ENCODE measurements around the gene HSD11B2.
"Not testable (repeated sequence)": the region's sequence is repeated elsewhere in the genome, so short reads cannot be mapped to it uniquely, and the experiment has no call there.

Gene HSD11B2

GRCh38 chr16:67415421-67415820, 15.5 kb upstream of the HSD11B2 start:
- DNase-seq = not testable (repeated sequence)

- peak in 1 of 2 experiments; percentile 32 for DNase-seq
Observed at GRCh38 chr16:67415872-67416793, 14.8 kb upstream of the HSD11B2 start, which contains the start of gene ZDHHC1. TSS of gene ZDHHC1 (minus strand) at chr16:67416477. CDS start at chr16:67407775, 8,702 bp downstream.

- no peak for DNase-seq
Observed at GRCh38 chr16:67417333-67418061, 13.4 kb upstream of the HSD11B2 start.

- no peak for DNase-seq
Observed at GRCh38 chr16:67419502-67419901, 11.4 kb upstream of the HSD11B2 start.

- no peak for DNase-seq
Observed at GRCh38 chr16:67419931-67420330, 11.0 kb upstream of the HSD11B2 start.

- no peak for DNase-seq
Observed at GRCh38 chr16:67421030-67421429, 9.9 kb upstream of the HSD11B2 start.

- DNase-seq = no peak
Observed at GRCh38 chr16:67423015-67423414, 7.9 kb upstream of the HSD11B2 start.

GRCh38 chr16:67423611-67424260, 7.2 kb upstream of the HSD11B2 start:
- DNase-seq = no peak

- DNase-seq = no peak
Observed at GRCh38 chr16:67424261-67424615, 6.7 kb upstream of the HSD11B2 start.

GRCh38 chr16:67425061-67425460, 5.9 kb upstream of the HSD11B2 start:
- no peak for DNase-seq

GRCh38 chr16:67425580-67425979, 5.3 kb upstream of the HSD11B2 start:
- no peak for DNase-seq

- no peak for DNase-seq
Observed at GRCh38 chr16:67426022-67426421, 4.9 kb upstream of the HSD11B2 start.

- DNase-seq = no peak
Observed at GRCh38 chr16:67426950-67427349, 4.0 kb upstream of the HSD11B2 start.

- DNase-seq = peak; percentile 22 to 60
Observed at GRCh38 chr16:67428146-67428731, 2.7 kb upstream of the HSD11B2 start.

- no peak for DNase-seq
Observed at GRCh38 chr16:67429053-67429798, 1.7 kb upstream of the HSD11B2 start.

- no peak for DNase-seq
Observed at GRCh38 chr16:67429799-67430503, 970 bp upstream of the HSD11B2 start.

GRCh38 chr16:67430504-67430976, 381 bp upstream of the HSD11B2 start:
- DNase-seq = no peak

- DNase-seq = no peak
Observed at GRCh38 chr16:67431775-67432505, 1.0 kb downstream of the HSD11B2 start.

- no peak for DNase-seq
Observed at GRCh38 chr16:67432506-67432890, 1.6 kb downstream of the HSD11B2 start.

GRCh38 chr16:67433131-67433719, 2.3 kb downstream of the HSD11B2 start:
- DNase-seq = no peak
